HepG2 (cell line): ENCODE measurements around the gene GALNT18. TPM values are rescaled to one million over a fixed set of nuclear protein-coding genes. Genes with fewer than 3 reads are reported as not detected.

ENCODE experiments used
- ATAC-seq: fragments of 200-7000 bp; cut with Tn5 transposase; 3 replicates; pipeline ENCODE4 v1.9.1; 2020; ENCODE audit warnings: mild to moderate bottlenecking, moderate library complexity
- BruUV-seq: library from RNA; stranded (reverse); fragments of 400-500 nt; replicated peaks from 2 replicates; lab custom pipeline; 2021; lab: Mats Ljungman, UMichigan
- CTCF ChIA-PET: fragments of 300-600 bp; formaldehyde crosslinking; extraction: SDS; loops from one replicate; lab custom pipeline; 2021; ENCODE audit warnings: low total read pairs, inconsistent platforms, low intra/inter-chr PET ratio; lab: Yijun Ruan, JAX
- POLR2A ChIA-PET: fragments of 350-600 bp; sonication (Branson Sonifier 250); formaldehyde crosslinking; loops from one replicate; lab custom pipeline; 2020; ENCODE audit warnings: antibody characterized with exemption, inconsistent platforms; lab: Yijun Ruan, JAX
- DNase-seq: peaks from one replicate; pipeline ENCODE4 v3.0.0-alpha.2; 2015; ENCODE audit warnings: low spot score
- FAIRE-seq: peaks from 3 replicates; lab custom pipeline; 2011; peaks lifted over from hg19 to GRCh38; lab: Jason Lieb, UNC
- H2AFZ ChIP-seq: one replicate; pipeline ENCODE4 v1.6.1; 2011; ENCODE audit warnings: low read length, inconsistent platforms
- H3K27ac ChIP-seq: fragments of 300-600 bp; 3 replicates; pipeline ENCODE4 v1.8.0; 2011; ENCODE audit warnings: mixed run types, mild to moderate bottlenecking, mixed read lengths, low read length, inconsistent platforms; ENCODE audit not compliant: insufficient read depth; ENCODE audit errors: extremely low read length
- H3K27me3 ChIP-seq, 2 experiments: fragments of 200-600 bp in 1 of 2; 2 replicates in 1 of 2; 3 replicates in 1 of 2; pipeline versions ENCODE4 v1.6.0 to v1.8.0; 2011; ENCODE audit warnings: low read length in 2 of 2, mild to moderate bottlenecking in 2 of 2, moderate library complexity in 2 of 2, inconsistent platforms in 1 of 2; ENCODE audit not compliant: insufficient read depth in 2 of 2, control insufficient read depth in 1 of 2
- H3K36me3 ChIP-seq, 2 experiments: fragments of 200-600 bp in 1 of 2; replicated peaks in 1 of 2; 2 replicates in 1 of 2; 3 replicates in 1 of 2; pipeline versions ENCODE4 v1.5.1 to v1.8.0; 2011; ENCODE audit warnings: low read length in 2 of 2, inconsistent platforms in 1 of 2; ENCODE audit not compliant: insufficient read depth in 2 of 2, control insufficient read depth in 1 of 2
- H3K4me1 ChIP-seq: 2 replicates; pipeline ENCODE4 v1.5.1; 2012; ENCODE audit warnings: low read length, inconsistent platforms; ENCODE audit not compliant: insufficient read depth
- H3K4me2 ChIP-seq: 2 replicates; pipeline ENCODE4 v1.6.0; 2011; ENCODE audit warnings: low read depth, low read length, inconsistent platforms
- H3K4me3 ChIP-seq, 3 experiments: fragments of 200-600 bp in 1 of 3; sonication (generic), shearing (Covaris generic) in 1 of 3; replicated peaks in 1 of 3; 2 replicates each; pipeline ENCODE4 v1.5.1; 2011 to 2016; ENCODE audit warnings: low read length in 3 of 3, inconsistent platforms in 2 of 3, low read depth in 2 of 3, mild to moderate bottlenecking in 2 of 3, control low read depth in 1 of 3, mixed read lengths in 1 of 3; ENCODE audit not compliant: insufficient read depth in 1 of 3
- H3K79me2 ChIP-seq: one replicate; pipeline ENCODE4 v1.6.1; 2011; ENCODE audit warnings: low read length, inconsistent platforms; ENCODE audit not compliant: insufficient read depth
- H3K9ac ChIP-seq: 2 replicates; pipeline ENCODE4 v1.6.0; 2011; ENCODE audit warnings: mild to moderate bottlenecking, low read depth, low read length, inconsistent platforms; ENCODE audit not compliant: insufficient read depth
- H3K9me3 ChIP-seq: 2 replicates; pipeline ENCODE4 v1.5.1; 2012; ENCODE audit warnings: mild to moderate bottlenecking, low read length
- H4K20me1 ChIP-seq: 2 replicates; pipeline ENCODE4 v1.6.0; 2011; ENCODE audit warnings: inconsistent platforms, mild to moderate bottlenecking, low read length, moderate library complexity; ENCODE audit not compliant: insufficient read depth
- ASH2L ChIP-seq: fragments of 300-600, 200-600 bp; sonication (generic); IDR thresholded peaks from 2 replicates; pipeline ENCODE4 v1.7.0; 2017; ENCODE audit warnings: low read depth, mild to moderate bottlenecking, moderate library complexity, mixed read lengths, low read length; ENCODE audit not compliant: insufficient read length
- DR1 ChIP-seq: sonication (generic); formaldehyde crosslinking; IDR thresholded peaks from 2 replicates; pipeline ENCODE4 v1.8.0; 2021; ENCODE audit warnings: mild to moderate bottlenecking, missing genetic modification reagents, inconsistent platforms
- GMEB2 ChIP-seq: IDR thresholded peaks from 2 replicates; pipeline ENCODE4 v1.6.1; 2016; ENCODE audit warnings: missing biosample characterization, missing genetic modification reagents, low read depth
- HHEX ChIP-seq: IDR thresholded peaks from 2 replicates; pipeline ENCODE4 v1.6.1; 2016; ENCODE audit warnings: control low read depth
- NCOA1 ChIP-seq: sonication (generic); formaldehyde crosslinking; IDR thresholded peaks from 2 replicates; pipeline ENCODE4 v1.9.0; 2021; ENCODE audit warnings: missing genetic modification reagents
- PHF5A ChIP-seq: IDR thresholded peaks from one replicate; pipeline ENCODE4 v1.6.1; 2018; ENCODE audit warnings: low read depth, missing genetic modification reagents; ENCODE audit not compliant: unreplicated experiment
- RARG ChIP-seq: sonication (generic); formaldehyde crosslinking; IDR thresholded peaks from 2 replicates; pipeline ENCODE4 v1.4.0; 2020; ENCODE audit warnings: low read depth, mild to moderate bottlenecking, missing genetic modification reagents
- SIX4 ChIP-seq: sonication (generic); formaldehyde crosslinking; IDR thresholded peaks from 2 replicates; pipeline ENCODE4 v1.4.0; 2020; ENCODE audit warnings: missing genetic modification reagents
- ZFY ChIP-seq: sonication (generic); formaldehyde crosslinking; IDR thresholded peaks from 2 replicates; pipeline ENCODE4 v1.4.0; 2020; ENCODE audit warnings: missing genetic modification reagents
- ZNF549 ChIP-seq: sonication (generic); formaldehyde crosslinking; IDR thresholded peaks from 2 replicates; pipeline ENCODE4 v1.5.0; 2020; ENCODE audit warnings: missing genetic modification reagents
- ZNF841 ChIP-seq: sonication (generic); formaldehyde crosslinking; IDR thresholded peaks from 2 replicates; pipeline ENCODE4 v1.8.1; 2023; ENCODE audit warnings: missing genetic modification reagents, borderline replicate concordance
- WGBS: methylation state at CpG from one replicate; pipeline ENCODE4 v1.1.6; 2017; ENCODE audit warnings: low lambda C conversion rate; 5-methylcytosine and 5-hydroxymethylcytosine counted together
- in situ Hi-C: cut with HindIII; loops from 2 replicates; pipeline ENCODE4 v1.10.0; 2017; ENCODE audit warnings: low pct_unique_long_range_greater_than_20kb; ENCODE audit not compliant: extremely low pct_ligation_motif_present
- intact Hi-C: fragments of 100-400 bp; cut with micrococcal nuclease; formaldehyde crosslinking; loops from one replicate; pipeline ENCODE4 v1.10.0; 2022; ENCODE audit not compliant: unreplicated experiment
- polyA plus RNA-seq, 8 experiments: library from polyadenylated mRNA; depleted of rRNA in 3 of 8; stranded (reverse) in 7 of 8; unstranded in 1 of 8; fragments of >200 nt; fragmentation: Illumina TruSeq in 4 of 8; extraction: Trizol in 4 of 8; gene quantifications; 2 replicates each; pipeline versions ENCODE4 v1.2.1 to v1.2.3, GENCODE V29; 2011 to 2016; ENCODE audit warnings: low read depth in 4 of 8, missing spikeins in 1 of 8, mixed read lengths in 1 of 8; ENCODE audit not compliant: insufficient read depth in 1 of 8
- total RNA-seq, 5 experiments: library from RNA; depleted of rRNA; stranded (reverse); fragments of >200 nt; fragmentation: Illumina TruSeq; extraction: Trizol; gene quantifications; 2 replicates each; pipeline ENCODE4 v1.2.3, GENCODE V29; 2016; ENCODE audit warnings: low read depth in 1 of 5
- TF ChIP-seq, protein P1 (sequence below): sonication (generic); formaldehyde crosslinking; IDR thresholded peaks from 2 replicates; pipeline ENCODE4 v1.9.0; 2021; ENCODE audit warnings: mild to moderate bottlenecking, missing genetic modification reagents

Gene GALNT18
- total and polyA plus RNA-seq, 2 of the 13 experiments (the other 11 are each of a cell fraction or from before 2014, with no cell fraction given): 0.11 TPM; not detected in 1

GRCh38 chr11:11260903-11261302, 360.9 kb downstream of the GALNT18 start:
- H3K27ac ChIP-seq: no peak overlapping the region
- no TSS peak for BruUV-seq
- FAIRE-seq (no peak), DNase-seq (no peak), ATAC-seq (no peak)
- H3K9me3 ChIP-seq: no peaks in the 10 kb centered on the region
- intact Hi-C loops (no loop called here), in situ Hi-C loops (loop anchor here (10.0 kb wide), 1 partner anchor 236 kb away; no protein-coding TSS in a partner anchor)
- no peaks in the 10 kb centered on the region for H4K20me1 ChIP-seq
- H3K9ac ChIP-seq: no peak overlapping the region
- H3K4me3 ChIP-seq: no peak overlapping the region
- no peak overlapping the region for H2AFZ ChIP-seq
- H3K4me1 ChIP-seq: no peaks in the 10 kb centered on the region
- no peaks in the 10 kb centered on the region for H3K79me2 ChIP-seq
- WGBS: 48% methylated on average over 4 of the region's 4 CpGs
- no peak overlapping the region for H3K4me2 ChIP-seq
- H3K36me3 ChIP-seq: no peaks in the 10 kb centered on the region
- no peak for TF ChIP-seq GMEB2 (CRISPR knock-in tag)
- ChIA-PET POLR2A (no interaction called here), CTCF (no interaction called here)
- no peaks in the 10 kb centered on the region; a peak in 1 of 5 replicates for H3K27me3 ChIP-seq

DNA sequence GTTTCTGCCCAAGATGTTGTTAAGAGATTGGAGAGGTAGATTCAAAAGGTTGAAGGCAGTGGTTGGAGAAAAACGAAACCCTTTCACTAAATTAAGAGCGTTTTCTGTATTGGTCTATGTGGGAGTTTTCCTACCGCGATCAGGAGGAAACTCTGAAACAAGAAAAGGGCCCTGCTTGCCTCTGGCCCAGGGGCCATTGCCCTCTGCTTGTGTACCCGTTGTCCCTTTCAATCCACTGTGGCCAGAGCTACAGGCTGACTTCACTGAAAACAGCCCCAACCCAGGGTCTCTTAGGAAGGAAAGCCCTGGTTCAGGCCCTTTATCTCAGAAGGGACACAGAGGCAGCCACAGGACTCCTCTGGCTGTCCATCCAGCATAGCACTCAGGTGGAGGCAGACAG, 367.8 kb downstream of the GALNT18 start:
- POLR2A ChIA-PET: no interaction called here
- DNase-seq: no peak
- no TSS peak for BruUV-seq

More for the DNA sequence above, 367.8 kb downstream of the GALNT18 start:
- Histone ChIP-seq H3K27ac (no peak overlapping the region), H3K79me2 (no peaks in the 10 kb centered on the region), H4K20me1 (no peaks in the 10 kb centered on the region), H3K9ac (no peak overlapping the region), H3K4me1 (no peaks in the 10 kb centered on the region), H3K36me3 (no peaks in the 10 kb centered on the region)
- WGBS: 40% methylated on average over 5 of the region's 5 CpGs
- in situ Hi-C loops: no loop called here
- TF ChIP-seq ZFY (CRISPR knock-in tag): no peak
- no peak for TF ChIP-seq ASH2L
- TF ChIP-seq PHF5A: no peak
- no peak for TF ChIP-seq RARG (CRISPR knock-in tag)
- TF ChIP-seq ZNF549 (CRISPR knock-in tag): no peak
- no peak for TF ChIP-seq SIX4 (CRISPR knock-in tag)
- TF ChIP-seq HHEX (CRISPR knock-in tag): no peak
- no peak for TF ChIP-seq ZNF841 (CRISPR knock-in tag)
- no peak for TF ChIP-seq NCOA1 (CRISPR knock-in tag)
- no peak for TF ChIP-seq DR1 (CRISPR knock-in tag)
- TF ChIP-seq, protein P1, sequence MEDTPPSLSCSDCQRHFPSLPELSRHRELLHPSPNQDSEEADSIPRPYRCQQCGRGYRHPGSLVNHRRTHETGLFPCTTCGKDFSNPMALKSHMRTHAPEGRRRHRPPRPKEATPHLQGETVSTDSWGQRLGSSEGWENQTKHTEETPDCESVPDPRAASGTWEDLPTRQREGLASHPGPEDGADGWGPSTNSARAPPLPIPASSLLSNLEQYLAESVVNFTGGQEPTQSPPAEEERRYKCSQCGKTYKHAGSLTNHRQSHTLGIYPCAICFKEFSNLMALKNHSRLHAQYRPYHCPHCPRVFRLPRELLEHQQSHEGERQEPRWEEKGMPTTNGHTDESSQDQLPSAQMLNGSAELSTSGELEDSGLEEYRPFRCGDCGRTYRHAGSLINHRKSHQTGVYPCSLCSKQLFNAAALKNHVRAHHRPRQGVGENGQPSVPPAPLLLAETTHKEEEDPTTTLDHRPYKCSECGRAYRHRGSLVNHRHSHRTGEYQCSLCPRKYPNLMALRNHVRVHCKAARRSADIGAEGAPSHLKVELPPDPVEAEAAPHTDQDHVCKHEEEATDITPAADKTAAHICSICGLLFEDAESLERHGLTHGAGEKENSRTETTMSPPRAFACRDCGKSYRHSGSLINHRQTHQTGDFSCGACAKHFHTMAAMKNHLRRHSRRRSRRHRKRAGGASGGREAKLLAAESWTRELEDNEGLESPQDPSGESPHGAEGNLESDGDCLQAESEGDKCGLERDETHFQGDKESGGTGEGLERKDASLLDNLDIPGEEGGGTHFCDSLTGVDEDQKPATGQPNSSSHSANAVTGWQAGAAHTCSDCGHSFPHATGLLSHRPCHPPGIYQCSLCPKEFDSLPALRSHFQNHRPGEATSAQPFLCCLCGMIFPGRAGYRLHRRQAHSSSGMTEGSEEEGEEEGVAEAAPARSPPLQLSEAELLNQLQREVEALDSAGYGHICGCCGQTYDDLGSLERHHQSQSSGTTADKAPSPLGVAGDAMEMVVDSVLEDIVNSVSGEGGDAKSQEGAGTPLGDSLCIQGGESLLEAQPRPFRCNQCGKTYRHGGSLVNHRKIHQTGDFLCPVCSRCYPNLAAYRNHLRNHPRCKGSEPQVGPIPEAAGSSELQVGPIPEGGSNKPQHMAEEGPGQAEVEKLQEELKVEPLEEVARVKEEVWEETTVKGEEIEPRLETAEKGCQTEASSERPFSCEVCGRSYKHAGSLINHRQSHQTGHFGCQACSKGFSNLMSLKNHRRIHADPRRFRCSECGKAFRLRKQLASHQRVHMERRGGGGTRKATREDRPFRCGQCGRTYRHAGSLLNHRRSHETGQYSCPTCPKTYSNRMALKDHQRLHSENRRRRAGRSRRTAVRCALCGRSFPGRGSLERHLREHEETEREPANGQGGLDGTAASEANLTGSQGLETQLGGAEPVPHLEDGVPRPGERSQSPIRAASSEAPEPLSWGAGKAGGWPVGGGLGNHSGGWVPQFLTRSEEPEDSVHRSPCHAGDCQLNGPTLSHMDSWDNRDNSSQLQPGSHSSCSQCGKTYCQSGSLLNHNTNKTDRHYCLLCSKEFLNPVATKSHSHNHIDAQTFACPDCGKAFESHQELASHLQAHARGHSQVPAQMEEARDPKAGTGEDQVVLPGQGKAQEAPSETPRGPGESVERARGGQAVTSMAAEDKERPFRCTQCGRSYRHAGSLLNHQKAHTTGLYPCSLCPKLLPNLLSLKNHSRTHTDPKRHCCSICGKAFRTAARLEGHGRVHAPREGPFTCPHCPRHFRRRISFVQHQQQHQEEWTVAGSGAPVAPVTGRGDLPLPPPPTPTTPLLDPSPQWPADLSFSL (CRISPR knock-in tag): no peak
- TF ChIP-seq, all 625 proteins: peak for 0
- Histone ChIP-seq H3K27me3 (peaks cover 0 to 4% of the 10 kb centered on the region in 2 experiments; a peak in 2 of 5 replicates), H3K4me2 (no peak overlapping the region), H3K4me3 (no peak overlapping the region), H3K9me3 (no peaks in the 10 kb centered on the region), H2AFZ (no peak overlapping the region)
- CTCF ChIA-PET: no interaction called here
- ATAC-seq: no peak
- intact Hi-C loops: no loop called here
- no peak for FAIRE-seq
